ENCODE data around the gene TOMM40L. TPM values are rescaled to one million over a fixed set of nuclear protein-coding genes. Genes with fewer than 3 reads are reported as not detected.
"Not testable (repeated sequence)": the region's sequence is repeated elsewhere in the genome, so short reads cannot be mapped to it uniquely, and the experiment has no call there.

The TOMM40L gene
- polyA plus RNA-seq, 1 experiment: 13.1 TPM

DNA sequence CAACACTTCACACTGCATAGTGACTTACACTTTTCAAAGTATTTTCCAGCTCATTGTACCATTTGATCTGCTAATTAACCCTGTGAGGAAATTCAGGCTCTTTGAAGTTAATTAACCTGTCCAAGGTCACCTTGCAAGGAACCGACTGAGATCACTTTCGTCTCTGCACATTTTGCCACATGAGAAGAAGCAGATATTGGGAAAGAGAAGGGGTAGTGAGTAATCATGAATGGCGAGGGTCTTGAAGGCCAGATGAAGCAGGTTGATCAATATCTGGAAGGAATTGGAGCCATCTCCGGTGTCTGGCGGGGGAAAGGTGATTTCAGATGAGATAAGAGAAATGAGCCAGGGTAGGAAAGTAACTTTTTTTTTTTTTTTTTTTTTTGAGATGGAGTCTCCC is 5.9 kb upstream of the TOMM40L start:
- CTCF ChIA-PET: interaction anchor here (0.8 to 2.9 kb wide), 7 partner anchors 9 to 162 kb away, joined by 3 to 20 read pairs (median 3); no protein-coding TSS in a partner anchor
- Histone ChIP-seq H3K4me3 (ENCODE audit: low read depth, low read length) (no peak overlapping the region), H3K27me3 (ENCODE audit: control insufficient read depth, insufficient read depth, low read length) (no peaks in the 10 kb centered on the region), H3K36me3 (ENCODE audit: control insufficient read depth, insufficient read depth, low read length) (peaks cover 3% of the 10 kb centered on the region)
- DNase-seq (ENCODE audit: low read depth): no peak
- POLR2A ChIA-PET: no interaction called here
- TF ChIP-seq, protein P1, sequence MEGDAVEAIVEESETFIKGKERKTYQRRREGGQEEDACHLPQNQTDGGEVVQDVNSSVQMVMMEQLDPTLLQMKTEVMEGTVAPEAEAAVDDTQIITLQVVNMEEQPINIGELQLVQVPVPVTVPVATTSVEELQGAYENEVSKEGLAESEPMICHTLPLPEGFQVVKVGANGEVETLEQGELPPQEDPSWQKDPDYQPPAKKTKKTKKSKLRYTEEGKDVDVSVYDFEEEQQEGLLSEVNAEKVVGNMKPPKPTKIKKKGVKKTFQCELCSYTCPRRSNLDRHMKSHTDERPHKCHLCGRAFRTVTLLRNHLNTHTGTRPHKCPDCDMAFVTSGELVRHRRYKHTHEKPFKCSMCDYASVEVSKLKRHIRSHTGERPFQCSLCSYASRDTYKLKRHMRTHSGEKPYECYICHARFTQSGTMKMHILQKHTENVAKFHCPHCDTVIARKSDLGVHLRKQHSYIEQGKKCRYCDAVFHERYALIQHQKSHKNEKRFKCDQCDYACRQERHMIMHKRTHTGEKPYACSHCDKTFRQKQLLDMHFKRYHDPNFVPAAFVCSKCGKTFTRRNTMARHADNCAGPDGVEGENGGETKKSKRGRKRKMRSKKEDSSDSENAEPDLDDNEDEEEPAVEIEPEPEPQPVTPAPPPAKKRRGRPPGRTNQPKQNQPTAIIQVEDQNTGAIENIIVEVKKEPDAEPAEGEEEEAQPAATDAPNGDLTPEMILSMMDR (IDR thresholded peaks at IDR 0.05; ENCODE audit: insufficient read depth, low read depth, low read length): no peak

DNA sequence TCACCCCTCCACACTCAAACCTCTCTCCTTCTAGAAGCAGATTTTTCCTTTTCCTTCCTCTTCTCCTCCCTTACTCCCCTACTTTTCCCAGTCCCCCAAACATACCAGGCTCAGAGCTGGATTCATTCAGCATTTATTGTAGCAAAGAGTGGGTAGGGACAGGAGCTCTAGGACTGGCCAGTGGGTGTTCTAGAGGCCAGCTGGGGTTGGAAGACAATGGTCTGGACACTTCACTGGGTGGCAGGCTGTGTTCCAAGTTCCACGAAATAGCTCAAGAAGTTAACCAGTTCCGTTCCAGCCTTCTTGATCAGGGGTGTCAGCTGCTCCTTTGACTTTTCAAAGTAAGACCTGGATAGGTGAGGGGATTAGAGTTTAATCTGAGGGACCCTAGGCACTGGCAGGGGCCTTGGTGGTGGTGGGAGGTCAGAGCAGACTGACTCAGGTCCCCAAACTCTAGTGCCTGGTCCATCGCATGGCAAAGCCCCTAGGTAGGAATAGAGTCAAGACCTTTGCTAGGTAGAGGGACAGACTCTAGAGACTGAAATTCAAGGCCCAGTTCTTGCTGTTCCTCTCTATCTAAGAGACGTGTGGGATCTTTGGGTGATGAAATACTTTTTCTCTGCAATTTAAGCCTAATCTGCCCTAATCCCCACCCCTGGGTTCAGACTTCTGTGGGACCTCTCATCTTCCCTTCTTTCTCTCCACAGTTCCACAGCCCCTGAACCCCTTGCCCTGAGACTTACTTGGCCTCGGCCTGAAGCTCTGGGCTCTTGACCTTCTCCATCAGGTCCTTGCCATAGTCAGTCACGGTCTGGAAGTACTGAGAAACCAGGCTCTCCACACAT is 3.5 kb upstream of the TOMM40L start:
- ChIA-PET POLR2A (no interaction called here), CTCF (interaction anchor here (1.1 to 10.0 kb wide), 5 partner anchors 15 to 159 kb away, joined by 3 to 159 read pairs (median 6); partner anchors contain the start of genes NDUFS2 and PPOX)
- DNase-seq (ENCODE audit: low read depth): no peak
- Histone ChIP-seq H3K27me3 (ENCODE audit: control insufficient read depth, insufficient read depth, low read length) (no peaks in the 10 kb centered on the region), H3K4me3 (ENCODE audit: low read depth, low read length) (no peak overlapping the region), H3K36me3 (ENCODE audit: control insufficient read depth, insufficient read depth, low read length) (no peaks in the 10 kb centered on the region)
- TF ChIP-seq, protein P1 (IDR thresholded peaks at IDR 0.05; ENCODE audit: insufficient read depth, low read depth, low read length): no peak

DNA sequence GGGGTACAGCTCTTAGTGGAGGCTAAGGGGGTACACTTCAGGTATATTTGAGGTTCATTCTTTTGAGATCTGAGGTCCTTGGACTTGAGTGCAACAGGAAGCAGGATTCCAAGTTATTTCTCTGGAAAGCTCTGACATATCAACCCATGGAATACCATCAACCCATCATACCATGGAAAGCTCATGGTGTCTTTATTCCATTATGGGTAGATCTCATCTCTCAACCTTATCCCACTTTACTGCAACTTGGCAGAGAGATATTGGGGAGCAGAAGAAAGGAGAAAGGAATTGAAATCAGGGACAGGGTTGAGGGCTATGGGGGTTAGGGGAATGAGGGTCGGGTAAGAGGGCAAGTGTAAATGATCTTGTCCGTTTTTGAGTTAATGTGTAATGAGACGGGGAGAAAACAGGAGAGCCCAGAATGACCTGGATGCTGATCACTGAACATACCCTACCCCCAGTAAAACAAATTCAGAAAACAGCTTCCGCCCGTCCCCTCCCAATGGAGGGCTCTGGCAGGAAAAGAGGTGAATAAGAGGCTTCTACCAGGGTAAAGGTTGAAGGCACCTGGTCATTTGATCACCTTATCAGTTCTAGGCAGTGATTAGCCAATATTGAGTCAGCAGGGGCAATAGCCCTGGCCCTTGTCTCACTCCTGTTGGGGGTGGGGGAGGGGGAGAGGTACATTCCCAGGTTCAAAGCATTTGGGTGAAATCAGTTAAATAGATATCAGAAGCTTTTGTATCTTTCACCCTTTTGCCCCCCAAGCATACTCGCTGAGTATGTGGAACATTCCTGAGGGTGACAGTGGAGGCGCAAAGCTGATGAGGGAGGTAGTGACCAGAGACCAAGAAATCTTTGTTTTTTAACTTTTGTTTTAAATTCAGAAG is 1.8 kb upstream of the TOMM40L start:
- ChIA-PET POLR2A (no interaction called here), CTCF (interaction anchor here (1.6 to 10.0 kb wide), 5 partner anchors 17 to 166 kb away, joined by 6 to 159 read pairs (median 49); partner anchors contain the start of gene NDUFS2)
- TF ChIP-seq, protein P1 (IDR thresholded peaks at IDR 0.05; ENCODE audit: insufficient read depth, low read depth, low read length): no peak
- Histone ChIP-seq H3K36me3 (ENCODE audit: control insufficient read depth, insufficient read depth, low read length) (peaks cover 3% of the 10 kb centered on the region), H3K27me3 (ENCODE audit: control insufficient read depth, insufficient read depth, low read length) (no peaks in the 10 kb centered on the region), H3K4me3 (ENCODE audit: low read depth, low read length) (no peak overlapping the region)
- DNase-seq (ENCODE audit: low read depth): no peak

DNA sequence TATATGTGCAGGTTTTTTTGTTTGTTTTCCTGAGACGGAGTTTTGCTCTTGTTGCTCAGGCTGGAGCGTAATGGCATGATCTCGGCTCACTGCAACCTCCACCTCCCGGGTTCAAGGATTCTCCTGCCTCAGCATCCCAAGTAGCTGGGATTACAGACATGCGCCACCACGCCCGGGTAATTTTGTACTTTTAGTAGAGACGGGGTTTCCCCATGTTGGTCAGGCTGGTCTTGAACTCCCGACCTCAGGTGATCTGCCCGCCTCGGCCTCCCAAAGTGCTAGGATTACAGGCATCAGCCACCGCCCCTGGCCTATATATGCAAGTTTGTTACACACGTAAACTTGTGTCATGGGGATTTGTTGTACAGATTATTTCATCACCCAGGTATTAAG is 1.2 kb upstream of the TOMM40L start:
- DNase-seq (ENCODE audit: low read depth); POLR2A ChIA-PET; H3K36me3 ChIP-seq (ENCODE audit: control insufficient read depth, insufficient read depth, low read length); H3K4me3 ChIP-seq (ENCODE audit: low read depth, low read length); H3K27me3 ChIP-seq (ENCODE audit: control insufficient read depth, insufficient read depth, low read length): not testable (repeated sequence)
- CTCF ChIA-PET: interaction anchor here (1.5 to 10.0 kb wide), 9 partner anchors 8 to 165 kb away, joined by 5 to 159 read pairs (median 49); partner anchors contain the start of genes FCER1G, NDUFS2 and NR1I3

DNA sequence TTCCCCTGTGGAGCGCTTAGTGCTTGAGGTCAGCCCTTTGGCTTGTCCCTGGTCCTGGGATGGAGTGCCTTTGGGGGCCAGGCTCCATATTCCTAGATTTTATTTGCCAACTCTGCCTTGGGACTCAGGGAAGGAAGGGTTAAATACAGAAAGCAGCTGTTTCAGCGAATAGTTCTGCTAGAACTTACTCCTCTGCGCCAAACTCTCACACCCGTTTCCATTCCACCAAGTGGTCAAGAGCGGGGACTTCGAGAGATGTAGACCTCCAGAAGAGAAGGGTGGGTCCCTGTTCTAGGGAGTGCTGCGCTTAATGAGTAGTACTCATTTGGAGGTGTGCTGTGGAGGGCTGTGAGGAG is 704 bp upstream of the TOMM40L start:
- no peak for DNase-seq (ENCODE audit: low read depth)
- ChIA-PET CTCF (interaction anchor here (0.7 to 10.0 kb wide), 19 partner anchors 8 to 165 kb away, joined by 3 to 159 read pairs (median 16); partner anchors contain the start of genes ADAMTS4, FCER1G, NDUFS2 and NR1I3), POLR2A (interaction anchor here (0.6 kb wide), 4 partner anchors 25 to 126 kb away, joined by 3 to 12 read pairs (median 6); no protein-coding TSS in a partner anchor)
- TF ChIP-seq, protein P1 (IDR thresholded peaks at IDR 0.05; ENCODE audit: insufficient read depth, low read depth, low read length): no peak
- Histone ChIP-seq H3K36me3 (ENCODE audit: control insufficient read depth, insufficient read depth, low read length) (peaks cover 6% of the 10 kb centered on the region), H3K27me3 (ENCODE audit: control insufficient read depth, insufficient read depth, low read length) (no peaks in the 10 kb centered on the region), H3K4me3 (ENCODE audit: low read depth, low read length) (no peak overlapping the region)

All from BJ (cell line).